Panc1 (cell line): Measurements from ENCODE around the gene VAT1.

Experiments
- CTCF ChIP-seq: fragments of 450-650 bp; IDR thresholded peaks from 2 replicates; pipeline ENCODE4 v1.5.1; 2017; ENCODE audit warnings: mild to moderate bottlenecking
- POLR2AphosphoS5 ChIP-seq: IDR thresholded peaks from 2 replicates; pipeline ENCODE4 v1.6.1; 2012; ENCODE audit warnings: mild to moderate bottlenecking, low read depth, low read length, moderate library complexity
- REST ChIP-seq, 2 experiments: IDR thresholded peaks; 2 replicates each; pipeline ENCODE4 v1.6.1; 2011 to 2012; ENCODE audit warnings: low read depth in 2 of 2, control low read depth in 1 of 2, low read length in 1 of 2, mild to moderate bottlenecking in 1 of 2, moderate library complexity in 1 of 2; ENCODE audit not compliant: insufficient read depth in 1 of 2
- SIN3A ChIP-seq: IDR thresholded peaks from 2 replicates; pipeline ENCODE4 v1.6.1; 2012; ENCODE audit warnings: low read depth, mild to moderate bottlenecking, low read length, moderate library complexity, borderline replicate concordance; ENCODE audit not compliant: insufficient read depth

- TF ChIP-seq POLR2AphosphoS5 (no peak), CTCF (no peak), REST (IDR thresholded peaks at IDR 0.05; ENCODE audit: insufficient read depth in 1 of 2, low read depth in 2 of 2, low read length in 1 of 2) (no peak), SIN3A (no peak)
Observed at GRCh38 chr17:42992872-42993271, 29.3 kb downstream of the VAT1 start.
